NCI-H774 (cell line): Measurements from ENCODE around the gene PAFAH1B1.
"Not testable (repeated sequence)": the region's sequence is repeated elsewhere in the genome, so short reads cannot be mapped to it uniquely, and the experiment has no call there.

Source experiments
- DNase-seq: peaks from one replicate; lab custom pipeline; 2025; lab: John Stamatoyannopoulos, UW

The PAFAH1B1 gene

DNA sequence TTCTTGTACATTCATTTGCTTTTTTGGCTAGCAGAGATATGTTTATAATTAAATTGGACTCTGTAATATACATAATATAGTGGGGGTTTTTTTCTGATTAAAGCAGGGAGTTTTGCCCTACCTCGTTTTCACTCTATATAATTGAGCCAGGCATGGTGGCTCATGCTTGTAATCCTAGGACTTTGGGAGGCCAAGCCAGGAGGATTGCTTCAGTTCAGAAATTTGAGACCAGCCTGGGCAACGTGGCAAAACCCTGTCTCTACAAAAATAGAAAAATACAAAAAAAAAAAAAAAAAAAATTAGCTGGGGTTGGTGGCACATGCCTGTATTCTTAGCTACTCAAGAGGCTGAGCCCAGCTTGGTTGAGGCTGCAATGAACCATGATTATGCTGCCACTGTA, 42.2 kb downstream of the PAFAH1B1 start:
- DNase-seq: no peak

DNA sequence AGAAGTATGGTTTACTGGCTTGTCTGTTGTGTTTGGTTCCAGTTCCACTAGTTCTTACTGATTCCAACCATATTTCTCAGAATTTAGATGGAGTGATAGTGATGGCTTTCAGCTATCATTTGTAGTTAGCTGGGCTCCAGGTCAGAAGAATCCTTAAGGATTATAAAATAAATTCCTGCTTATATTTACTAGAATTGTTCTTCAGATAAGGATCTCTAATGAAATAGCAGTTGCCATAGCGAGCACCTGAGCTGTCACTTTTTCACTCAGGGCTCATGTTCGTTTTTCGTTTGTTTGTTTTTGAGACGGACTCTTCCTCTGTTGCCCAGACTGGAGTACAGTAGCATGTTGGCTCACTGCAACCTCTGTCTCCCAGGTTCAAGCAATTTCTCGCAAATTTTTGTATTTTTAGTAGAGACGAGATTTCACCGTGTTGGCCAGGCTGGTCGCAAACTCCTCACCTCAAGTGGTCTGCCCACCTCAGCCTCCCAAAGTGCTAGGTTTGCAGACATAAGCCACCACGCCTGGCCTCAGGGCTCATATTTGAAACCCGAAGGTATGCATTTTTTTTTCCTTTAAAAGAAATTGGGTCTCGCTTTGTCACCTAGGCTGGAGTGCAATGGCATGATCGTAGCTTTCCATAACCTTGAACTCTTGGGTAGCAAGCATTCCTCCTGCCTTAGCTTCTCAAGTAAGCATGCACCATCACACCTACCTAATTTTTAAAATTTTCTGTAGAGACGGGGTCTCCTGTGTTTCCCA, 42.9 kb downstream of the PAFAH1B1 start:
- DNase-seq: no peak

DNA sequence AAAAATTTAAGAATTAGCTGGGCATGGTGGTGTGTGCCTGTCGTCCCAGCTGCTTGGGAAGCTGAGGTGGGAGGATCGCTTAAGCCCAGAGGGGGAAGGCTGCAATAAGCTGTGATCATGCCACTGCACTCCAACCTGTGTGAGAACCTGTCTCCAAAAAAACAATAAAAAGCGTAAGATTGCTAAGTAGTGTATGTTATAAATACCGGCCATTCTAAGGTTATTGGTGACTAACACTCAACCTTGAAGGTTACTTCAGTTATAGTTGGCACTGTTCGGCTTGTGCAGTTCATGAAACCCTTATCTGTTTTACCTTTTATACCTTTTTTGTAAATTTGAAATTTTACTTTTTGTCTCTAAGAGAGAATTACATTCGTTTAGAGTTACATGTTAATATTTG, 44.0 kb downstream of the PAFAH1B1 start:
- DNase-seq: no peak

DNA sequence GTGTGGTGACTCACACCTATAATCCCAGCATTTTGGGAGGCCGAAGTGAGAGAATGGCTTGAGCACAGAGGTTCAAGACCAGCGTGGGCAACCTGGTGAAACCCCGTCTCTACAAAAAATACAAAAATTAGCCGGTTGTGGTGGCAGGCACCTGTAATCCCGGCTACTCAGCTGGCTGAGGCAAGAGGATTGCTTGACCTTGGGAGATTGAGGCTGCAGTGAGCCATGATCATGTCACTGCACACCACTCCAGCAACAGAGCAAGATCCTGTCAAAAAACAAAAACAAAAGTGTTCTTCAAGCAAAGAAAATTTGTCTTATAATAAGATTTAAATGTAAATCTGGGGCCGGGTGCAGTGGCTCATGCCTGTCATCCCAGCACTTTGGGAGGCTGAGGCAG, 51.5 kb downstream of the PAFAH1B1 start:
- DNase-seq: no peak

DNA sequence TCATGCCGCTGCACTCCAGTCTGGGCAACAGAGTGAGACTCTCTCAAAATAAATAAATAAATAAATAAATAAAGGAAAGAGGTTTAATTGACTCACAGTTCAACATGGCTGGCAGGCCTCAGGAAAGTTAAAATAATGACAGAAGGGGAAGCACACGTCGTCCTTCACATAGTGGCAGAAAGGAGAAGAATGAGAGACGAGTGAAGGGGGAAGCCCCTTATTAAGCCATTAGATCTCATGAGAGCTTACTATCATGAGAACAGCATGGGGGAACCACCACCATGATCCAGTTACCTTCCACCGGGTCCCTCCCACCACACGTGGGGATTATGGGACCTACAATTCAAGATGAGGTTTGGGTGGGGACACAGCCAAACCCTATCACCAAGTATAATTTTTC, 54.5 kb downstream of the PAFAH1B1 start:
- DNase-seq: no peak

DNA sequence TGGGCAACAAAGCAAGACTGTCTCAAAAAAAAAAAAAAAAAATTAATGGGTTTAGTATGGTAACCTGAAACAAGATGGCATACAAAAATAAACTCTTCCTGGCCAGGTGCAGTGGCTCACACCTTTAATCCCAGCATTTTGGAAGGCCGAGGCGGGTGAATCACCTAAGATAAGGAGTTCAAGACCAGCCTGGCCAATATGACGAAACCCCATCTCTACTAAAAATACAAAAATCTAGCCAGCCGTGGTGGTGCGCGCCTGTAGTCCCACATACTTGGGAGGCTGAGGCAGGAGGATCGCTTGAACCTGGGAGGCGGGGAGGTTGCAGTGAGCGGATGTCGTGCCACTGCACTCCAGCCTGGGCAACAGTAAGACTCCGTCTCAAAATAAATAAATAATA, 55.7 kb downstream of the PAFAH1B1 start:
- DNase-seq: no peak

DNA sequence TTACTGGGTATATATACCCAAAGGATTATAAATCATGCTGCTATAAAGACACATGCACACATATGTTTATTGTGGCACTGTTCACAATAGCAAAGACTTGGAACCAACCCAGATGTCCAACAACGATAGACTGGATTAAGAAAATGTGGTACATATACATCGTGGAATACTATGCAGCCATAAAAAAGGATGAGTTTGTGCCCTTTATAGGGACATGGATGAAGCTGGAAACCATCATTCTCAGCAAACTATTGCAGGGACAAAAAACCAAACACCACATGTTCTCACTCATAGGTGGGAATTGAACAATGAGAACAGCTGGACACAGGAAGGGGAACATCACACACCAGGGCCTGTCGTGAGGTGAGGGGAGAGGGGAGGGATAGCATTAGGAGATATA, 59.5 kb downstream of the PAFAH1B1 start:
- DNase-seq: not testable (repeated sequence)

DNA sequence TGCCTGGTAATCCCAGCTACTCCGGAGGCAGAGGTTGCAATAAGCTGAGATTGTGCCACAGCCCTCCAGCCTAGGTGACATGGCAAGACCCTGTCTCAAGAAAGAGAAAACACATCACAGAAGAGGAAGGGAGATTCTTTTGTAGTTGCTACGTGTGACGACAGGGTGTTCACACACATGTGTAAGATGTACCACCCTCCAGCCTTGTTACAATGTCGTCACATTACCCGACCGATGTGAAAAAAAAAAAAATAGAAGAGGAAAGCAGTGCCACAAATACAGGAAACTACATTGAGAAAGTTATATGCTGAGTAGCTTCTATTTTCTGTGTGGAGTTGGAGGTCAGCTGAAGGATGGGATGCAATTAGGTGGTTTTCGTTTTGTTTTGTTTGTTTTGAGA, 62.1 kb downstream of the PAFAH1B1 start:
- no peak for DNase-seq

DNA sequence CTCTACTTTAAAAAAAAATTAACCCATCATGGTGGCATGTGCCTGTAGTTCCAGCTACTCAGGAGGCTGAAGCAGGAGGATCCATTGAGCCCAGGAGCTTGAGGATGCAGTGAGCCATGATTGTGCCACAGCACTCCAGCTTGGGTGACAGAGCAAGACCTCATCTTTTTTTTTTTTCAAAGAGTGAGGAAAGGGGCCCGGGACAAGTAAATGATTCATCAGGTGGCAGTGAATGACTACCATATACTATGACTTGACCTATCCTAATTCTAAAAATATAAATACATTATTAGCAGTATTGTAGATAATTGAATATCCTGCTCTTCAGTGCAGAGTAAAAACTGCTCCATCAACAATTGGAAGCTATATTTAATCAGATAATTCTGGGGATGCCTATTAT, 62.8 kb downstream of the PAFAH1B1 start:
- no peak for DNase-seq

DNA sequence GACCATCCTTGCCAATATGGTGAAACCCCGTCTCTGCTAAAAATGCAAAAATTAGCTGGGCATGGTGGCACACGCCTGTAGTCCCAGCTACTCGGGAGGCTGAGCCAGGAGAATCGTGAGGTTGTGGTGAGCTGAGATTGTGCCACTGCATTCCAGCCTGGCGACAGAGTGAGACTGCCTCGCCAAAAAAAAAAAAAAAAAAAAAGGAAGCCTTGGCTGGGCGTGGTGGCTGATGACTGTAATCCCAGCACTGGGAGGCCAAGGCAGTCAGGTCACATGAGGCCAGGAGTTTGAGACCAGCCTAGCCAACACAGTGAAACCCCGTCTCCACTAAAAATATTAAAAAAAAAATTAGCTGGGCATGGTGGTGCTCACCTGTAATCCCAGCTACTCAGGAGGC, 65.9 kb downstream of the PAFAH1B1 start:
- not testable (repeated sequence) for DNase-seq

DNA sequence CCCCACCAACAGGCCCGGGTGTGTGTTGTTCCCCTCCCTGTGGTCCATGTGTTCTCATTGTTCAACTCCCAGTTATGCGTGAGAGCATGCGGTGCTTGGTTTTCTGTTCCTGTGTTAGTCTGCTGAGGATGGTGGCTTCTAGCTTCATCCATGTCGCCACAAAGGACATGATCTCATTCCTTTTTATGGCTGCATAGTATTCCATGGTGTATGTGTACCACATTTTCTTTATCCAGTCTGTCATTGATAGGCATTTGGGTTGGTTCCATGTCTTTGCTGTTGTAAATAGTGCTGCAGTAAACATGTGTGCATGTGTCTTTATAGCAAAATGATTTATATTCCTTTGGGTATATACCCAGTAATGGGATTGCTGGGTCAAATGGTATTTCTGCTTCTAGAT, 67.0 kb downstream of the PAFAH1B1 start:
- DNase-seq: not testable (repeated sequence)

DNA sequence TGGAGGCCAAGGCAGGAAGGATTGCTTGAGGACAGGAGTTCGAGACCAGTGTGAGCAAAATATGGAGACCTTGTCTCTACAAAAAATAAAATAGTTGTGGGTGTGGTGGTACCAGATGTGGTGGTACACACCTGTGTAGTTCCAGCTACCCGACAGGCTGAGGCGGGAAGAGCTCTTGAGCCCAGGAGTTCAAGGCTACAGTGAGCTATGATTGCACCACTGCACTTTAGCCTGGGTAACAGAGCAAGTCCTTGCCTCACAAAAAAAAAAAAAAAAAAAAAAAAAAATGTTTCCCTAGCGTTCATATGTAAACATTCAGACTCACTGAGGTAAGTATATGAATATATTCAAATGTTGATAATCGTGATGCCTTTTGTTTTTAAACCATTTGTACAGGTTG, 78.6 kb downstream of the PAFAH1B1 start:
- no peak for DNase-seq

DNA sequence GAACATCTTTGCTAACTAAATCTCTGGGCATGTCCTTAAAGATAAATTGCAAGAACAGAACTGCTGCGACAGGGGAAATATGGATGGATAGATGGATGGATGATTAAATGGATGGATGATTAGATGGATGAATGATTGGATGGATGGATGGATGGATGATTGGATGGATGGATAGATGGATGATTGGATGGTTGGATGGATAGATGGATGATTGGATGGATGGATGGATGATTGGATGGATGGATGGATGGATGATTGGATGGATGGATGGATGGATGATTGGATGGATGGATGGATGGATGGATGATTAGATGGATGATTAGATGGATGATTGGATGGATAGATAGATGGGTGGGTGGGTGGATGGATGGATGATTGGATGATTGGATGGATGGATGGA, 85.8 kb downstream of the PAFAH1B1 start:
- DNase-seq: not testable (repeated sequence)

DNA sequence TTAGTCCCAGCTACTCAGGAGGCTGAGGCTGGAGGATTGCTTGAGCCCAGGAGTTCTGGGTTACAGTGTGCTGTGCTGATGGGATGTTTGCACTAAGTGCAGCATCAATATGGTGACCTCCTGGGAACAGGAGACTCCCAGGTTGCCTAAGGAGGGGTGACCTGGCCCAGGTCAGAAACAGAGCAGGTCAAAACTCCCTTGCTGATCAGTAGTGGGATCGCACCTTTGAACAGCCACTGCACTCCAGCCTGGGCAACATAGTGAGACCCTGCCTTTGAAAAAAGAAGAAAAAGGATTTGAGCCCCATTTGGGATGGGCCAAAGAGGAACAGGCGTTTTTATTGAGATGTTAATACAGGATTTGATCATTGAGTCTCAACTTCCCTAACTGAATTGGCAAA, 87.5 kb downstream of the PAFAH1B1 start:
- DNase-seq: no peak

DNA sequence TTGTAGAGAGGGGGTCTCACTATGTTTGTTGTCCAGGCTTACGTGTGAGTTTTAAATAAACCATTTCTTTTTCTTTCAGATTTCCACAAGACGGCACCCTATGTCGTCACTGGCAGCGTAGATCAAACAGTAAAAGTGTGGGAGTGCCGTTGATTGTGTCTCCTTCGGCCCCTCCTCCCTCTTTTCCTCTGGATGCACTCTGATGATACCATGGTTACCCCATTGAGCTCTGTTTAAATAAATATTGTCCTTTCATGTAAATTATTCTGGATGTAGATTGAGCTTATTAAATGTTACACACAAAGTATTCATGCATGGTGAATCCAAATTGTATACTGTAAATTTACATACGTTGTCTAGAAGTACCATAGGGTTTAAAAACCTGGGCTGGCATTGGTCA, 88.2 kb downstream of the PAFAH1B1 start:
- DNase-seq: no peak

DNA sequence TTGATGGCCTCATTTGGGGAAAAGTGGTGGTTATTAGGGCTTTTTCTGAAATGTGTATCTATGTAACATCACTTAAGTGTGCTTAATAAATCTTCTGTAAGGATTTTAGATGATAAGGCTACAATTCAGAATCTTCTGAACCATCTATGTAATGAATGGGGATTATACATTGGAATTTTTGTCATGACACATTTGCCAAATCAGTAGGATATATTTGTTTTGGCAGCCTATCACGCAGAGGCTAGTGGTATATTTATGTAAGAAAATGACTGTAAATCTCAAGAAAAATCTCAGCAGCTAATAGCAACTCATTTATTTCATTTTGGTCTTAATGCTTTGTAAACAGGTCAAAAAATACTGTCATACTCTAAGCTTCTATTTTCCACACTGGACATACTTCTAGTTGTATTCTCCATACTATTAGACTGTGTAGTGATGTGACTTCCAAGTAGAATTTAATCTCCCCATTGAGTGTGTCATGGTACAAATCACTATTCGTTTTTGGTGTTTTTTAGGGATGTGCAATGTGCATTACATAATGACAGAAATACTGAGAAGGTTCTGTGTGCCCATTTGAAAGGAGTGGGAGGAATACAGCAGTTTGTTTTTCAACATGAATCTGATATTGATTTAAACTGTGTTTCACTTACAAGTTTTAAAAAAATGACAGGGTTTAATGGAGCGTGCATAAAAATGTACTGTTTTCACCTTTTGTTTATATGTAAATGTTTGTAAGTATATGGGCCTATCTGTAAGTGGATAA, 88.9 kb downstream of the PAFAH1B1 start:
- no peak for DNase-seq

DNA sequence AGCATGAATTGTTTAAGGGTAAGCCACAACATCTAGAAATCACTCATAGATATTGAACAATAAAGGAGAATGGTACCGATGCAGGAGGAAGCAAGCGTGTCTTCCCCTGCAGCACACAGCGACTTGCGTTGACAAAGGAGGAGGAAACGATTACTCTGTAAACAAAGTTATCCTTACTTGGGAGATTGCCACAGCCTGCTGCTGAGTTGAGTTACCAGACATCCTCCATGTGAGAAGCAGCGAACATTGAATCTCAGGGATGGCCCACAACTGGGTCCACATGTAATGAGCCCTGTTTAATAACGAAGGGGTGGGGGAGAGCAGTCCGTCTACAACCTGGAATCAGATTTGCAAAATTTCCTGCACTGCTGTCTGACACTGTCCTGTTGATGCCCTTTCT, 90.5 kb downstream of the PAFAH1B1 start:
- DNase-seq: no peak

DNA sequence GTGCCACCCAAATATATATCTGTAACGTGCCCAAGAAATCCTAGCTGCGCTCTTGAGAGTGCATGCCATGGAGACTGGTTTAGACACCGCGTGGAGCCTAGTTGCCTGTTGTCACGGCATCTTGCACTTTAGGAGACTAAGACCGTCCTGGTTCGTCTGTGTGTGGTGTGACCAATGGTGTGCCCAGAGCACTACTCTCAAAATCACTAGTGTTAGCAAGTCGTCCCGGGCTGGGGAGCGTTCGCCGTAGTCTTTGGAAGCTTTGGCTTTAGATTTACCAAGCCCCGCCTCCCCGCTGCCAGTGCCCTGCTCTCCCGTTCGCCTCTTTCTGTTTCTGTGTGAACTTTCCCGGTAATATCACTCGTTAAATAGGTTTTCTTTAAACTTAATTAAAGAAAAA, 91.1 kb downstream of the PAFAH1B1 start:
- DNase-seq: no peak

DNA sequence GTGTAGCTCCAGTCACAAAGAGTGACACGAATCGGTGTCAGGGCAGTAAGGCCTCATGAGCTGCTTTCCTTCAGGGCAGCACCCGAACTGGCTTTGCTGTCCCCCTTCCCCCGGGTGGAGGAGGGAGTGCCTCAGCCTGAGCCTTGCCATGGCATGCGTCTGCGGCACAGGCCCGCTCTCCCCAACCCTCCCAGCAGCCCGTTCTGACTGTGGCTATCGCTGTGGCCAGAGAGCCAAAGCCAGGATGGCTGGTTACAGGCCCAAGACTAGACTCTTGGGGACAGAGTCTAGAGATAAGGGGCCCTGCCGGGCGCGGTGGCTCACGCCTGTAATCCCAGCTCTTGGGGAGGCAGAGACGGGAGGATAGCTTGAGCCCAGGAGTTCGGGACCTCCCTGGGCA, 92.2 kb downstream of the PAFAH1B1 start:
- no peak for DNase-seq

DNA sequence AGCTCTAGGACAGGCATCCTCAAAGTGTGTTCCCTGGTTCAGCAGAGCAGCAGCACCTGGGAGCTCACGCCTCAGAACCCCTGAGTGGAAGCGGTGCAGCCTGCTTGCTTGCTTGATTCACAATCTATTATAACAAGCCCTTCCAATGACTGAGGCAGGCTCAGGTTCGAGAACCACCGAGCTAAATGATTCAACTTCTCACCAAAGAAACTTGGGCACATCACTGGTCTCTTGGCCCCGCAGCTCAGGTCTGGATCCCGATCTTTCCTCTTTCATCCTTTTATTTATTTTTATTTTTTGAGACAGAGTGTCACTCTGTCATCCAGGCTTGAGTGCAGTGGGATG, 93.6 kb downstream of the PAFAH1B1 start:
- no peak for DNase-seq

DNA sequence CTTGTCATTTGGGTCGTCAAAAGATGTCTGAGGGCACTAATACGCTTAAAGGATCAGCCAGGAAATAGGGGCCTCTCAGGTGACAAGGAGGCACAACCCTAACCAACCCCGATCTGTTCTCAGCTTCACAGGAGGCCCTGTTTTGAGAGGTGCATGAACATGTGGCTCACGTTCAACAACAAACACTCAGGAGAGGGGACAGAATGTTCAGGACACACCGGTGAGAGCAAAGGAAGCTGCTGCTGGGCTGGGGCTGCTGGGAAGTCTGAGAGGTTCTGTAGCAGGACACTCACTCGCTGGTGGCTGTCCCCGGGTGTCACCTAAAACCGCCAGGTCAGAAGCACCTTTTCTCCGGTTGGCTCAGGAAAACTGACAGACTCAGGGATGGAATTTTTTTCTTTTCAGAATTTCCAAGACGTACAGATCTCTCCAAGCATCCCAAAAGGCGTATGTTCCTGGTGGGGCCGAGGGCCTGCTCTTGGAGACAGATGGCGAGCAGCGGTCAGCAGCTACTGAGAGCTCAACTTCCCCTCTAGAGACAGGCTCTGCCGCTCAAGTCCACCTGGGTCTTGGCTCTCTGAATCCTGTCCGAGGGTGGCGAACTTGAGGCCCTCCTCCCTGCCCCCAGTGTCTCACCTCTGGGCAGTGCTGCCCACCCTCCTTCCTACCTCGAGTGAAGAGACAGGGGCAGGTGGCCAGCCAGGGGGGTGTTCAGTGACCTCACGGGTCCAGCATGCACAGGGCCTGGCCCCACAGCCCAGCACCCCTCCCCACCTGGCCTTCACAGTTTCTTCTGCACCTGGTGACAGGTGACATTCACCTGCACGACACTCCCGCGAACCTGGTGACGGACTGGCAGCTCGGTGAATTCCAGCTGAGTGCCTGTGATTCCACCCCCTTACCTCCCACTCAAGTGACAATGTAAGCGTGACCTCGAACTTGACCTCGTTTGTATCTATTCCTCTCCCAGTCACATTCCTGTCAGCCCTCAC, 95.2 kb downstream of the PAFAH1B1 start:
- no peak for DNase-seq

DNA sequence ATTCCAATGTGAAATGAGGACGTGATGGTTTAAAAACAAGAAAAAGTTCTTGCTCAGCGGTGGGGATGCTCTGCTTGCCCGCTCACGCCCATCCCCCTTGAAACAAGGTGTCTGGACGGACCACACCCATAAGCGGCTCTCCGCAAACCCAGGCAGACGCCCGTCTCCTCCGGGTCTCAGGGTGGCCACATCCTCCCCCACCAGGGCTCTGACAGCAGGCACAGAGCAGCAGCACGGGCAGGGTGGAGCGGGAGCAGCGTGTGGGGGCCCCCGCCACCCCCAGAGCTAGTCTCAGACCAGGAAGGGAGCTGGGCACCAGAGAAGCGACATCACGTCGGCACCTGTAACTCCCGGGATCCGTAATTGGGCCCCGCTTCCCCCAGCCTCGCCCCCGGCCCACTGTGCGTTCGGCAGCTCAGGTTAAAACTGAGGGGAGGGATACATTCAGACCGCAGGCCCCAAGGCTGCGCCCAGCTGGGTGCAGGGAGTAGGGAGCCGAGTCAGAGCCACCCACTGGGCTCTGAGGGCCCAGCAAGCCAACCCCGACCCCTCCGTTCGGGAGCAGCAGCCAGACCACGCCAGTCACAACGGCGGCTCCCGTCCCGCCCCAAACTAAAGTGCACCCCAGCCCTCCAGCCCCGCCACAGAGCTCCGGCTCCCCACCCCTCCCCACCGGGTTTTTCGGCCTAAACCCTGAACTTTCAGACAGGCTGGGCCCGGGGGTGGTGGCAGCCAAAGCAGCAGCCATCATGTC, 96.1 kb downstream of the PAFAH1B1 start:
- DNase-seq: no peak
